Lower leg skin (tissue), 4 donors: ENCODE results near the gene CDK13. TPM values are rescaled to one million over a fixed set of nuclear protein-coding genes. Genes with fewer than 3 reads are reported as not detected.

Source experiments
- DNase-seq, 2 donors: peaks; one replicate each; pipeline ENCODE4 v3.0.0-alpha.2; 2019; ENCODE audit warnings: low spot score in 2 of 2
- H3K4me3 ChIP-seq: fragments of 200-600 bp; sonication (generic); 2 replicates; pipeline ENCODE4 v1.5.1; 2017; ENCODE audit warnings: mild to moderate bottlenecking, low read depth; ENCODE audit not compliant: poor library complexity, severe bottlenecking
- CTCF ChIP-seq, 3 donors: fragments of 450-650 bp; IDR thresholded peaks; one replicate each; pipeline ENCODE4 v1.5.1; 2016; ENCODE audit warnings: antibody characterized with exemption in 3 of 3, mild to moderate bottlenecking in 3 of 3, moderate library complexity in 2 of 3
- POLR2A ChIP-seq, 2 donors: fragments of 450-650 bp; IDR thresholded peaks; one replicate each; pipeline ENCODE4 v1.6.1; 2016 to 2017; ENCODE audit warnings: antibody characterized with exemption in 2 of 2, mild to moderate bottlenecking in 1 of 2, moderate library complexity in 1 of 2
- WGBS, 2 donors: methylation state at CpG; one replicate each; pipeline ENCODE4 v1.1.5; 2018; 5-methylcytosine and 5-hydroxymethylcytosine counted together
- intact Hi-C: fragments of 100-400 bp; cut with DNase I; formaldehyde crosslinking; loops from one replicate; pipeline ENCODE4 v1.15.0; 2023; ENCODE audit warnings: low total_unique reads
- total RNA-seq, 4 donors: library from RNA; depleted of rRNA; stranded (reverse); fragments of >200 nt; gene quantifications; one replicate each; pipeline ENCODE4 v1.1.0, GENCODE V29; 2016

The CDK13 gene
- total RNA-seq, 4 donors from 2014 or later, result 51.6 to 92.8 (median 60.3) TPM

GRCh38 chr7:40001649-40002048 is 51.6 kb downstream of the CDK13 start:
- WGBS, 2 donors, result 95 to 96% methylated on average over 3 of the region's 3 CpGs
- TF ChIP-seq POLR2A (IDR thresholded peaks at IDR 0.05) (no peak), CTCF (IDR thresholded peaks at IDR 0.05) (no peak)
- intact Hi-C loops, result no loop called here
- no peak overlapping the region for H3K4me3 ChIP-seq
- no peak for DNase-seq

- no peak for TF ChIP-seq CTCF (IDR thresholded peaks at IDR 0.05)
- no peak for TF ChIP-seq POLR2A (IDR thresholded peaks at IDR 0.05)
- WGBS, 2 donors, result 82 to 87% methylated on average over 4 of the region's 4 CpGs
- no peak for DNase-seq
- intact Hi-C loops, result no loop called here
- H3K4me3 ChIP-seq, result no peak overlapping the region
Measured at GRCh38 chr7:40003597-40003996, 53.5 kb downstream of the CDK13 start.

DNA sequence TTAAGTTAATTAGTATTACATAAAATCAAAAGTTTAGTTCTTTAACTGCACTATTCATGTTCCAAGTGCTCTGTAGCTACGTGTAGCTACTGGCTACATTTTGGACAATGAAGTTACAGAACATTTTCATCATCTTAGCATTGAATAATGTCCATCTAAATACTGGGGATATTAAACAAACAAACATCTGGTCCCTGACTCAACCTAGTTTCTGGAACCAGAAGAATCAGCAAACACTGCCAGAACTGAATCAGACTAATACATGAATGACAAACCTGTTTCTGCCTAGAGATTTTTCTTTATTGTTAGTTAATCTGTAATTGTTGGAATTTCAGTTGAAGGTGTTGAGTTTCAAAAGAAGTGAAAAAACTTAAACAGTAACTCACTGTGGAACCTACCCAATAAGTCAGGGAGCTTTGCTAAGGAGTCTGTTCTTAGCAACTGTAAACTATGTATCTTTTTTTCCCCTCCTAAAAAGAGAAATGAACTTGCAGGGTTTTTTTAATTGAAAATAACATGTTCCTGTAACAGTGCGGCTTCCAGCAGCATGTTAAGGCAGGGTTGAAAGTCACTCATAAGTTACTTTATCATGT is 58.3 kb downstream of the CDK13 start:
- 44 to 55% methylated on average over 2 of the region's 2 CpGs for WGBS, 2 donors

GRCh38 chr7:40009301-40009700 is 59.2 kb downstream of the CDK13 start:
- no peak for DNase-seq
- WGBS, 2 donors, result 88 to 89% methylated on average over 1 of the region's 1 CpG
- TF ChIP-seq POLR2A (IDR thresholded peaks at IDR 0.05) (no peak), CTCF (IDR thresholded peaks at IDR 0.05) (no peak)
- H3K4me3 ChIP-seq, result no peak overlapping the region
- intact Hi-C loops, result no loop called here

More for the DNA sequence above, 58.3 kb downstream of the CDK13 start:
- DNase-seq, result no peak
- no peak overlapping the region for H3K4me3 ChIP-seq
- intact Hi-C loops, result no loop called here
- TF ChIP-seq CTCF (IDR thresholded peaks at IDR 0.05) (no peak), POLR2A (IDR thresholded peaks at IDR 0.05) (no peak)

DNA sequence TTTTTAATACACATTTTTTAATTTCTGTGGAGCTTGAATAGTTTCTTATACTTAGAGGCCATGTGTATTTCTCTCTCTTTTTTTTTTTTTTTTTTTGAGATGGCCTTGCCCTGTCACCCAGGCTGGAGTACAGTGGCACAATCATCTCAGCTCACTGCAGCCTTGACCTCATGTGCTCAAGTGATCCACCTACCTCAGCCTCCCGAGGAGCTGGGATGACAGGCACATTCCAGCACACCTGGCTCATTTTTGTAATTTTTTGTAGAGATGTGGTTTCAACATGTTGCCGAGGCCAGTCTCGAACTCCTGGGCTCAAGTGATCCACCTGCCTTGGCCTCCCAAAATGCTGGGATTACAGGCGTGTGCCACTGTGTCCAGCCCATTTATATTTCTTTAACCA is 64.3 kb downstream of the CDK13 start:
- TF ChIP-seq POLR2A (IDR thresholded peaks at IDR 0.05) (no peak), CTCF (IDR thresholded peaks at IDR 0.05) (no peak)
- 82 to 84% methylated on average over 4 of the region's 4 CpGs for WGBS, 2 donors
- no peak overlapping the region for H3K4me3 ChIP-seq
- intact Hi-C loops, result no loop called here
- no peak for DNase-seq

DNA sequence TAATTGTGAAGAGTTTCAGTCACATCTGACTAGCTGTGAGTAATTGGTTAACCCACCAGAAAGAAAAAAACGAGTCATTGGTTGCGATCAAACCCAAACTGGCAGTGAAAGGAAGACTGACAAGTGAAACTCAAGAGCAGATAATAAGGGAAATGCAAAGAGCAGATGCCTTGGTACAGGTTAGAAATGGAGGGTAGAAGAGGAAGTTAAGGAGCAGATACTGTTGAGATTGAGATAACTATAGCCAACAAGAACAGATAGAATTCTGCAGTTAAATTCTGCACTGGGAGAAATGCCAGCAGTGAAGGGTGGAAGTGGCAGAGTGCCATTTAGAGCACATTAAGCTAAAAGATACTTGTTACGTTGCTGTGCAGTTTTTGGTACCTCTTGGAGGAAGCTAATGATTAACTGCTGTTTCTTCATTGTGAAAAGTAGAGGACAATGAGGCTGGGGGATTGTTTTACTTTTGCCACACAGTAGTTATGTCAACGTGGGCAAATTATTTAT is 65.8 kb downstream of the CDK13 start:
- DNase-seq, result no peak
- H3K4me3 ChIP-seq, result no peak overlapping the region
- TF ChIP-seq POLR2A (IDR thresholded peaks at IDR 0.05) (no peak), CTCF (IDR thresholded peaks at IDR 0.05) (no peak)
- WGBS, 2 donors, result 26% methylated on average over 4 of the region's 4 CpGs
- intact Hi-C loops, result no loop called here
